HFFc6 (cell line): ENCODE results near the gene CCNY. TPM values are rescaled to one million over a fixed set of nuclear protein-coding genes. Genes with fewer than 3 reads are reported as not detected.
"Not testable (repeated sequence)": the region's sequence is repeated elsewhere in the genome, so short reads cannot be mapped to it uniquely, and the experiment has no call there.

Source experiments
- DNase-seq: peaks from one replicate; pipeline ENCODE4 v3.0.0-alpha.2; 2018
- H3K27ac Mint-ChIP-seq: 2 replicates; pipeline ENCODE4 v1.8.0; 2020; ENCODE audit warnings: mild to moderate bottlenecking, mixed read lengths
- H3K27me3 Mint-ChIP-seq: 2 replicates; pipeline ENCODE4 v1.8.0; 2021; ENCODE audit warnings: mild to moderate bottlenecking, moderate library complexity, mixed read lengths; ENCODE audit not compliant: insufficient read depth
- H3K36me3 Mint-ChIP-seq: 2 replicates; pipeline ENCODE4 v1.8.0; 2021; ENCODE audit warnings: low read depth, mixed read lengths
- H3K4me1 Mint-ChIP-seq: 2 replicates; pipeline ENCODE4 v1.8.0; 2020; ENCODE audit warnings: low read depth, mixed read lengths
- H3K4me3 Mint-ChIP-seq: 2 replicates; pipeline ENCODE4 v1.8.0; 2020; ENCODE audit warnings: mild to moderate bottlenecking, moderate library complexity, mixed read lengths
- H3K9me3 Mint-ChIP-seq: 2 replicates; pipeline ENCODE4 v1.8.0; 2020; ENCODE audit warnings: mild to moderate bottlenecking, mixed read lengths
- total RNA-seq, 6 experiments: library from RNA; stranded (reverse); fragmentation: NEBNext Ultra II Directional; extraction: Animal tissue kit (Norgen Biotek cat#: 25700); gene quantifications; 2 replicates in 1 of 6; 3 replicates in 5 of 6; pipeline ENCODE4 v1.2.3, GENCODE V29; 2021
- TF ChIP-seq, protein P1 (sequence below): fragments of 200-600 bp; sonication (generic); IDR thresholded peaks from 2 replicates; pipeline ENCODE4 v1.5.0; 2021; ENCODE audit warnings: antibody characterized with exemption, mild to moderate bottlenecking

The CCNY gene
- total RNA-seq, 6 experiments from 2014 or later: 60.0 to 76.6 (median 69.9) TPM

DNA sequence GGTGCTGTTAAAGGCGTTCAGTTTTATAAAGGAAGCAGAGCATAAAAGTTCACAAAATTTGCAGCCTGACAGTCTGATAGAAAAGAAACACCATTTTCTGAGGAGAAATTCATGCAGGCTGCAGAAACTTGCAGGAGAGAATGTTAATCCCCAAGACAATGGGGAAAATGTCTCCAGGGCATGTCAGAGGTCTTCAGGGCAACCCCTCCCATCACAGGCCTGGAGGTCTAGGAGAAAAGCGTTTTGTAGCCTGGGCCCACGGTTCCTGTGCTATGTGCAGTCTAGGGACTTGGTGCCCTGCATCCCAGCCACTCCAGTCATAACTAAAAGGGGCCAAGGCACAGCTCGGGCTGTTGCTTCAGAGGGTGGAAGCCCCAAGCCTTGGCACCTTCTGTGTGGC lies 200.5 kb downstream of the CCNY start:
- TF ChIP-seq, protein P1, sequence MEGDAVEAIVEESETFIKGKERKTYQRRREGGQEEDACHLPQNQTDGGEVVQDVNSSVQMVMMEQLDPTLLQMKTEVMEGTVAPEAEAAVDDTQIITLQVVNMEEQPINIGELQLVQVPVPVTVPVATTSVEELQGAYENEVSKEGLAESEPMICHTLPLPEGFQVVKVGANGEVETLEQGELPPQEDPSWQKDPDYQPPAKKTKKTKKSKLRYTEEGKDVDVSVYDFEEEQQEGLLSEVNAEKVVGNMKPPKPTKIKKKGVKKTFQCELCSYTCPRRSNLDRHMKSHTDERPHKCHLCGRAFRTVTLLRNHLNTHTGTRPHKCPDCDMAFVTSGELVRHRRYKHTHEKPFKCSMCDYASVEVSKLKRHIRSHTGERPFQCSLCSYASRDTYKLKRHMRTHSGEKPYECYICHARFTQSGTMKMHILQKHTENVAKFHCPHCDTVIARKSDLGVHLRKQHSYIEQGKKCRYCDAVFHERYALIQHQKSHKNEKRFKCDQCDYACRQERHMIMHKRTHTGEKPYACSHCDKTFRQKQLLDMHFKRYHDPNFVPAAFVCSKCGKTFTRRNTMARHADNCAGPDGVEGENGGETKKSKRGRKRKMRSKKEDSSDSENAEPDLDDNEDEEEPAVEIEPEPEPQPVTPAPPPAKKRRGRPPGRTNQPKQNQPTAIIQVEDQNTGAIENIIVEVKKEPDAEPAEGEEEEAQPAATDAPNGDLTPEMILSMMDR: no peak
- Mint-ChIP-seq H3K36me3 (peaks cover 60% of the 10 kb centered on the region), H3K9me3 (peaks cover 10% of the 10 kb centered on the region), H3K27me3 (peaks cover 2% of the 10 kb centered on the region), H3K4me3 (no peak overlapping the region), H3K4me1 (peaks cover 21% of the 10 kb centered on the region), H3K27ac (no peak overlapping the region)
- DNase-seq: no peak

DNA sequence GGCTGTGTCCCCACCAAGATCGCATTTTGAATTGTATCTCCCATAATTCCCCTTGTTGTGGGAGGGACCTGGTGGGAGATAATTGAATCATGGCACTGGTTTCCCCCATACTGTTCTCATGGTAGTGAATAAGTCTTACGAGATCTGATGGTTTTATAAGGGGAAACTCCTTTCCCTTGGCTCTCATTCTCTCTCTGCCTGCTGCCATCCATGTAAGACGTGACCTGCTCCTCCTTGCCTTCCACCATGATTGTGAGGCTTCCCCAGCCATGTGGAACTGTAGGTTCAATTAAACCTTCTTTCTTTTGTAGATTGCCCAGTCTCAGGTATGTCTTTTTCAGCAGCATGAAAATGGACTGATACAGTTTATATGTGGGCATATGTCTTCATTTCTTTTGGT lies 201.6 kb downstream of the CCNY start:
- H3K36me3 Mint-ChIP-seq: peaks cover 66% of the 10 kb centered on the region
- peaks cover 12% of the 10 kb centered on the region for H3K4me1 Mint-ChIP-seq
- not testable (repeated sequence) for H3K27me3 Mint-ChIP-seq, H3K4me3 Mint-ChIP-seq, H3K27ac Mint-ChIP-seq, DNase-seq
- peaks cover 10% of the 10 kb centered on the region for H3K9me3 Mint-ChIP-seq

GRCh38 chr10:35540296-35541164 lies 204.2 kb downstream of the CCNY start:
- peaks cover 17% of the 10 kb centered on the region for H3K4me1 Mint-ChIP-seq
- TF ChIP-seq, protein P1: no peak
- no peak overlapping the region for H3K4me3 Mint-ChIP-seq
- no peaks in the 10 kb centered on the region for H3K27me3 Mint-ChIP-seq
- peaks cover 43% of the 10 kb centered on the region for H3K36me3 Mint-ChIP-seq
- H3K27ac Mint-ChIP-seq: no peak overlapping the region
- no peak for DNase-seq
- H3K9me3 Mint-ChIP-seq: no peaks in the 10 kb centered on the region; the same call in 1 of the 2 replicates

GRCh38 chr10:35541720-35542119 lies 205.4 kb downstream of the CCNY start:
- no peak overlapping the region for H3K4me3 Mint-ChIP-seq
- peaks cover 32% of the 10 kb centered on the region for H3K36me3 Mint-ChIP-seq
- DNase-seq: no peak
- H3K4me1 Mint-ChIP-seq: peaks cover 29% of the 10 kb centered on the region
- no peaks in the 10 kb centered on the region for H3K27me3 Mint-ChIP-seq
- no peak overlapping the region for H3K27ac Mint-ChIP-seq
- TF ChIP-seq, protein P1: no peak
- H3K9me3 Mint-ChIP-seq: no peaks in the 10 kb centered on the region

GRCh38 chr10:35542303-35542702 lies 206.0 kb downstream of the CCNY start:
- Mint-ChIP-seq H3K36me3 (peaks cover 29% of the 10 kb centered on the region), H3K4me1 (peaks cover 35% of the 10 kb centered on the region), H3K9me3 (no peaks in the 10 kb centered on the region), H3K27me3 (no peaks in the 10 kb centered on the region), H3K4me3 (no peak overlapping the region), H3K27ac (no peak overlapping the region)
- TF ChIP-seq, protein P1: no peak
- no peak for DNase-seq

GRCh38 chr10:35545079-35545657 lies 208.9 kb downstream of the CCNY start:
- no peak for DNase-seq
- H3K9me3 Mint-ChIP-seq: no peaks in the 10 kb centered on the region
- TF ChIP-seq, protein P1: no peak
- H3K27ac Mint-ChIP-seq: peak overlapping the region; percentile 27; the same call in 1 of the 2 replicates
- H3K36me3 Mint-ChIP-seq: peaks cover 13% of the 10 kb centered on the region
- H3K27me3 Mint-ChIP-seq: no peaks in the 10 kb centered on the region; the same call in 1 of the 2 replicates
- 0 out of 2 replicates have a peak overlapping the region, but pooled peaks have one; percentile 23 for H3K4me3 Mint-ChIP-seq
- H3K4me1 Mint-ChIP-seq: peaks cover 40% of the 10 kb centered on the region
